IMR-90 (cell line): ENCODE measurements around the gene SCYL2.

ENCODE experiments used
- BHLHE40 ChIP-seq: fragments of 150-350 bp; IDR thresholded peaks from 2 replicates; pipeline ENCODE4 v1.6.1; 2016; ENCODE audit warnings: mild to moderate bottlenecking, low read depth, low read length
- CTCF ChIP-seq: conservative IDR thresholded peaks from 2 replicates; pipeline ENCODE4 v1.5.1; 2012; ENCODE audit warnings: mild to moderate bottlenecking, low read depth, low read length, improper control_type of control experiment
- MAZ ChIP-seq: IDR thresholded peaks from 2 replicates; pipeline ENCODE4 v1.6.1; 2012; ENCODE audit warnings: low read depth, mild to moderate bottlenecking, low read length, improper control_type of control experiment, moderate library complexity, borderline replicate concordance
- MXI1 ChIP-seq: IDR thresholded peaks from 2 replicates; pipeline ENCODE4 v1.6.1; 2012; ENCODE audit warnings: low read depth, mild to moderate bottlenecking, low read length, moderate library complexity, borderline replicate concordance
- POLR2A ChIP-seq: IDR thresholded peaks from 2 replicates; pipeline ENCODE4 v1.6.1; 2012; ENCODE audit warnings: mild to moderate bottlenecking, low read depth, low read length
- RAD21 ChIP-seq: IDR thresholded peaks from 2 replicates; pipeline ENCODE4 v1.6.1; 2012; ENCODE audit warnings: low read length, improper control_type of control experiment
- RFX5 ChIP-seq: IDR thresholded peaks from 2 replicates; pipeline ENCODE4 v1.8.0; 2012; ENCODE audit warnings: low read depth, mild to moderate bottlenecking, low read length, moderate library complexity
- SMC3 ChIP-seq: fragments of 150-350 bp; IDR thresholded peaks from 2 replicates; pipeline ENCODE4 v1.6.1; 2016; ENCODE audit warnings: low read depth, mild to moderate bottlenecking, antibody characterized with exemption, low read length, moderate library complexity

GRCh38 chr12:100388382-100388781 is 121.4 kb downstream of the SCYL2 start:
- TF ChIP-seq RFX5 = no peak
- no peak for TF ChIP-seq CTCF
- no peak for TF ChIP-seq POLR2A
- no peak for TF ChIP-seq RAD21
- no peak for TF ChIP-seq SMC3
- TF ChIP-seq BHLHE40 = no peak
- no peak for TF ChIP-seq MXI1
- TF ChIP-seq MAZ = no peak
